HG02759 (cell line): Measurements from ENCODE around the gene ALDH1L2.

ENCODE experiments used
- ATAC-seq: cut with Tn5 transposase; IDR thresholded peaks from one replicate; pipeline ENCODE4 v1.9.1; 2021; ENCODE audit warnings: mild to moderate bottlenecking, moderate library complexity; ENCODE audit not compliant: unreplicated experiment

The ALDH1L2 gene

DNA sequence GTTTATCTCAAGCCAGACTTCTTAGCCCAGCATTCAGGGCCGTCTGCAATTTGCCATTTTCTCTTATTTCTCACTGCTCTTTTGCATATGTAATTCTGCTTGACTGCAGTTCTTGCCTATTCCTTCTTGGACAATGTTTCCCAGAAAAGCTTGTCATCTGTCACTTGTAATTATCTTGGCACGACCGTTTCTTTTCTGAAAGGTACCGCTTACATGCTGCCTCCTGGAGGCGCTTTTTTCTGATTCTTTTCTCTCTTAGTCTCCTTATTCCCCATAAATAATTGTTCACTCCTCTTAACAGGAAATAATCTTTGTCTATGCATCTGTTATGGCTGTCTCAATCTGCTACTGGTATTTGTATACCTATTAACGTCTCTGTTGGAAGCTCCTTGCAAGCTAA, 1.2 kb upstream of the ALDH1L2 start:
- ATAC-seq = no peak

DNA sequence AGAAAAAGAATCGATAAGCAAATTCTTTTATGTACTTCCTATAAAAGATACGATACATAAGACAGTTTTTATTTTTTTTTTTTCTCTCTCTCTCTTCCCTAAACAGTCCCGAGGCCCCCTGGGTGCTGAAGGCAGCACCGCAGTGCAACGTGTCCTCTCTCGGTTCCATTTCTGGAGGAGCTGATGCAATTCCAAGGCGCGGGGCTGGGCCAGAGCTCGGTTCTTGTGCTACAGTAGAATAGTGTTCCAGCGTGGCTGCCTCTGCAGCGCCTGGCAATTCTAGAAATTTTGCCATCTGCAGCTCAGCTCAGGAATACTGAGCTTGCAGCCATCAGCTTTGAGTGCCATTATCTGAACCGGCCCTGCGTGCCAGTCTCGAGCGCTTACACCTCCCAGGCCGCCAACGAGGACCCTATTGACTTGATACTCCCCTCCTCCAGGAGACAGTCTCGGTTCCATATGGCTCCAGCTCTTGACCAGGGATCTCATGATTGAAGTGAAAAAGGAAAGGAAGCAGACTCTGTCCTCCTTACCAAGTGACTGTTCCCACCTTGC, 630 bp downstream of the ALDH1L2 start:
- peak; percentile 34 for ATAC-seq

DNA sequence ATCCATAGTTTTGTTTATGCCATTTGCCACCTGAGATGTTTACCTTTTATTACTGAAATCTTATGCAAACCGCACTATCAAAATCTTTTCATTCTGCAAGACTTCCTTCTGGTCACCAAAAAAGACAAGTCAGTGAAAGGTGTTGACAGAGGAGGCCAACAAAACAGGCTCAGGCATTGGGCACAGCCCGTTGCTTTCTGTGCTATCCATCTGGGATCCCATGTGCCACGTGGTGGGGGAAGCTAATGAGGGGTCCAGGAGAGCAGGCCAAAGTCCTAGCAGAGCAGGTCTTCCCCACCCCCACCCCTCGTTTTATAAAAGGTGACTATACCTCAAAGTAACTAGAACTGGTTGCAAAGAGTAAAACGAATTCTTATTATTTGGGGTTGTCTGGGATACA, 1.2 kb downstream of the ALDH1L2 start:
- no peak for ATAC-seq

DNA sequence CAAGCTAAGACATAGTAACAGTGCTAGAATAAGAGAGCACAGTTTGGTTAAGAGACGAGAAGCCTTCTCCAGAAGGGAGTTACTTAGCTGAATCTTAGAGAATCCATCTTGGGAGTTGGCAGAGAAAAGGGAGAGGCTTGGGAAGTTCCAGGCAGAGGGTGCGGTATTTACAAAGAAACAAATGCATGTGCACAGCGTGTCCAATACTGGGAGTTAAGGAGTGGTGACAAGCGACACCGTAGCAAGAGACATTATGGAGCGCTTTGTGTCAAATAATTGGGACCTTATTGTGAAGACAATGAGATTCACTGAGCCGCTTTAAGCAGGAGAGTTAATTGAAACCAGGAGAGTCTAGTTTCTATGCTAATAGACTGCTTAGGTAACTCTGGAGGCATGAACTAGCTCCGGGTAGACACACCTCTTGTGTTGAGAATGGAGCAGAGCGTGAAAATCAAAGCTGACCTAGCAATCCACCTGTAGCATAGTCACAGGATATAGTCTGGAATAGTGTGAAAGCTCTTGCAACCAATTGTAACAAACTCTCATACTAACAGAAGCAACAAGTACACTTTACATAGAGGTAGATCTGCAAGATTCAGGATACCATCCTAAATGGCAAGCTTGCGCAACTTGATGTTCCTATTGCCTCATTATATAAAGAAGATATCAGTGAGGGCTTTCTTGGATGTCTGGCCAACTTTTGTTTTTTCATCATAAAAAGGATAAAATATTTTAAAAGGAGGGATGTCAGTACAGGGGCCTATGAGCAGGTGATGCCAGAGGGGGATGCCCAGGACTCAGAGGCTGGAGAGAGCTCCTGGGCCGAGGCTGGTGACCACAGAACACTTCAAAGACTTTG, 5.3 kb downstream of the ALDH1L2 start:
- no peak for ATAC-seq

DNA sequence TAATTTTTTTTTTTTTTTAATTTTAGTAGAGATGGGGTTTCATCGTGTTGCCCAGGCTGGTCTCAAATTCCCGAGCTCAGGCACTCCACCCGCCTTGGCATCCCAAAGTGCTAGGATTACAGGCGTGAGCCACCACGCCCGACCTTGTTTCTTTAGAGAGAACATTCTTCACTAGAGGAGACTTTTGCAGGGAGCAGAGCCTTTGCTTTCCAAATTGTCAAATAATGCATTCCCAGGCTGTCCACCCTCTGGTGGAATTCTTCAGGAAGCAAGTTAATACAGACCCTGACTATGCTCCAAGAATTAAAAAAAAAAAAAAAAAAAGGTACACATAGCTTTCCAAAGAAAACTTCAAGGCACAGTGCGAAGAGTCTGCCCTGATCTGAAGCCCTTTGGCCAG, 6.8 kb downstream of the ALDH1L2 start:
- no peak for ATAC-seq

DNA sequence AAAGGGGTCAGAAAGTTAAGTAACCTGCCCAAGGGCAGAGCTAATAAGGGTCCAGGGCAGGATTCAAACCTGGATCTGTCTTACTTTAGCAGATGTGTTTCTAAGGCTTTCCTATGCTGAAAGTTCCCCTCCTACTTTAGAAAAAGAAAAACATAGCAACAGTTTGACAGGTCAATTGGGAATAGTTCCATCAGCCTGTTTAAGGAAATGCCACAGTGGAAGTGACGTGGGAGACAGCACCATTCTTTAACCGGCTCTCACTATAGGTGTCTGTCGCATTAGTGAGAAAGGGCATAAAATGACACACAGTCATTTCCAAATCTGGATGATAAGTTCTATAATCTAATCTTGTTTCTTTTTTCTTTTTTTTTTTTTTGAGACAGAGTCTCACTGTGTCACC, 7.3 kb downstream of the ALDH1L2 start:
- no peak for ATAC-seq

DNA sequence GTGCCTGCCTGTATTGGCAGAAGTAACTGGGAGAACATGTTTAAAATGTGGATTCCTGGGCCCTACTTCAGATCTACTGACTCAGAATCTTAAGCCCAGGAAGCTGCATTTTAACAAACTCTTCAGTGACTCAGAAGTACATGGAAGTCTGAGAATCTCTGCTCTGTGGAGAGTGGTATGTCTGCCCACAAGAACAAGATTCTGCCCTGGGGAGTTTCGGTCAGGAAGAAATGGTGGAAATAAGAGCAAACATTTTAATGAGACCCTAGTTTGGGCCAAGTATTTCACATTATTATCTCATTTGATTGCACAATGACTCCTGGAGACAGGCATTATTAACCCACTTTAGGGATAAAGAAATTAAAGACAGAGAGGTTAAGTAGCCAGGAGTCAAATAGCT, 8.2 kb downstream of the ALDH1L2 start:
- ATAC-seq = no peak

DNA sequence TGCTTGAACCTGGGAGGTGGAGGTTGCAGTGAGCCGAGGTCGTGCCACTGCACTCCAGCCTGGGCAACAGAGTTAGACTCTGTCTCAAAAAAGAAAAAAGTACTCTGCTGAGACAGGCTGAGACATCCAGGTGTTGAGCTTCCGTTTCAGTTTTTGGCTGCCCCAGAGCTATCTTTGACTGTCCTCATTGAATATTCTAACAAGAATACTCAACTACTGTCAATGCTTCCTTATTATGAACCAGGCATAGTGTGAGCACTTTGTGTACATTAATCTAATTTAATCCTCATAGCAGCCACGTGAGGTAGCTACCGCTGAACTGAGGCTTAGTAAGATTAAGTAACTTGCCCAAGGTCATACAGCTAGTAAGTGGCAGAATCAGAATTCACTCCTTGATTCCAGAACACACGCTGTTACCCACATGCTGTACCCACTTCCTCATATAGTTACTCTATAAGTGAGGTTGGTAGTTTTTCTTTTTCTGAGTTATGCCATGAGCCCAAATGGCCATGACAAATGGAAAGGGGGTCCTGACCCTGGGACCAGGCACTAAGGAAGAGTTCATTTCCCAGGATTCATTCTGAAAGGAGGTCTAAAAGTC, 11.3 kb downstream of the ALDH1L2 start:
- no peak for ATAC-seq

DNA sequence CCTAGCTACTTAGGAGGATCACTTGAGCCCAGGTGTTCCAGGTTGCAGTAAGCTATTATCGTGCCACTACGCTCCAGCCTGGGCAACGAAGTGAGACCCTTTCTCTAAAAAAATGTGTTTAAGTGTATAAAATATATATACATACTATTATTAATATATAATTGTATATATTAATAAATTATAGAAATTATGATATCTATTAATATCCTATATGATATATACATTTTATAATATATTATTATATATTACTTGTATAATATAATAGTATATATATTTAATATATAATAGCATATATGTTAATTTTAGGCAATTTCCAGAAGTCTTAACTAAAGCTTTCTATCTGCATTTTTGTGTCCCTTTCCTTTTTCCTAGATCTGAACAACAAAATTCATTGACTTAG, 12.3 kb downstream of the ALDH1L2 start:
- ATAC-seq = no peak

DNA sequence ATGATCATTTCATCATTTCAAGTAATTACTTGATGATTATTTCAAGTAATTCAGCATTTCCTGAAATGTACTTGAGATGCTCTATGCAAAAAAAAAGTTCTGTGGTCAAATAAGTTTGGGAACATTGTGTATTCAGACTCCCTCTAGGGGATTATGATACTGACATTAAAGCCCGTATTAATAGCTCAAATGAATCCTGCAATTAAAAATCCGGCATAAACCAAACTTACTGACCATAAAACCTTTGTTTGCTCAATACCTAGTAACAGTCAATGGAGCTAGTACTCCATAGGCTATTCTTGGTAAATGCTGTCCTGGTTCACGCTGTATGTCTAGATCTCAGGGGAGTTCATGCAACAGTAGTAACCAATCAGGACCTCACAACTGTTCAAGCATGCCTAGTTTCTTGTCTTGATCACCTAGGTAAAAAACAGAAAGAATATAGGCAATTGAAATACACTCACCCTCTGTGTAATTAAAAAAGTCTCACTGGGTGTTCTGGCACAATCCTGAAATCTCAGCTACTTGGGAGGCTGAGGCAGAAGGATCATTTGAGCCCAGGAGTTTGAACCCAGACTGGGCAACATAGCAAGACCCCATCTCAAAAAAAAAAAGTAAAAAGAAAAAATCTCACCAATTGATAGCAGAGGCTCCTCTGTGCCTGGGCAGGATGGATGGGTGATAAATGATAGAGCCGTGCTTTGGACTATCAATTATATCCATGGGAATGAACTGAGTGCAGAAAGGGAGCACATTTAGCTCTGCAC, 14.1 kb downstream of the ALDH1L2 start:
- no peak for ATAC-seq

DNA sequence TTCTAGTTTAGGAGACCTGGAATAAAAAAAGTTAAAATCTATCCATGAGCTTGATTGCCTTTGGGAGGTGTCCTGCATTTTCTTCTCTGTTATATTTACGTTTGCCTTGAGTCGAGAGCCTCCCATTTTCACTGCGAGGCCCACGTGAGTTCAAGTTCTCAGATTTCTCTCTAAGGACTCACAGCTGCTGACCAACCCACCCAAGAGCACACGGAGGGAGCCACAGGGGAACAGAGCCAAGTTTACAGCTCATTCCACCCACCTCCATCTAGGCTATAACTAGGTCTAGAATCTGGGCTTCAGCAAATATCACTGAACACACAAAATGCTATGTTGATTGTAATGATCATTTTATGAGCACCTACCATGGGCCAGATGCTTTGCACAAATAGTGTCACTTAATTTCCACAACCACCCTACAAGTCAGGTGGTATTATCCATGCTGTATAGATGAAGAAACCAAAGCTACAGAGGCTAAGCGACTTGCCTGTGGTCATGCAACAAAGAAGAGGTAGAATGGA, 16.7 kb downstream of the ALDH1L2 start:
- ATAC-seq = no peak

DNA sequence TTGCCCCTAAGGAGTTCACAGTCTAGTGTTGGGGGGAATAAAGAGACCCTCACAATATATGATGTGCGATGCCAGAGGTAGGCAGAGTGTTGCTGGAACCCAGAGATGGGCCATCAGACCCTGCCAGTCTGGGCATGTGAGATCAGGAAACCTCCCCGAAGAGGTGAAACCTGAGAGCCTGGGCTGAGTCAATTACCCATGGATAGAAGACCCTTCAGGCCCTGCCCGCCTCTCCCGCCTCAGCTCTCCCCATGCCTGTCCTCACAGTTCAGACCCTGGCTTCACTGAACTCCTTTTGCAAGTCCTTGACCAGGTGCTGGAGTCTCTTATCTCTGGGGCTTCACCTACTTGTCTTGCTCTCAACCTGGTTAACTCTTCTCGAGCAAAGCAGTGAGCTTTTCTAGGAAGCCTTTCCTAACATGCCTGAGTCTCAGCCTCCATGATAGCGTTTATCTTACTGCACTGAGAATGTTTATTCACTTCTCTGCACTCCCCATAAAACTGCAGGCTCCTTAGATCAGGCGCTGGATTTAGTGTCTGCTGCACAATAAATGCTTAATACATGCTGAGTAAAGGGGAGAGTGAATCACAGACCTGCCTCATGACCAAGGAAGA, 19.6 kb downstream of the ALDH1L2 start:
- no peak for ATAC-seq

DNA sequence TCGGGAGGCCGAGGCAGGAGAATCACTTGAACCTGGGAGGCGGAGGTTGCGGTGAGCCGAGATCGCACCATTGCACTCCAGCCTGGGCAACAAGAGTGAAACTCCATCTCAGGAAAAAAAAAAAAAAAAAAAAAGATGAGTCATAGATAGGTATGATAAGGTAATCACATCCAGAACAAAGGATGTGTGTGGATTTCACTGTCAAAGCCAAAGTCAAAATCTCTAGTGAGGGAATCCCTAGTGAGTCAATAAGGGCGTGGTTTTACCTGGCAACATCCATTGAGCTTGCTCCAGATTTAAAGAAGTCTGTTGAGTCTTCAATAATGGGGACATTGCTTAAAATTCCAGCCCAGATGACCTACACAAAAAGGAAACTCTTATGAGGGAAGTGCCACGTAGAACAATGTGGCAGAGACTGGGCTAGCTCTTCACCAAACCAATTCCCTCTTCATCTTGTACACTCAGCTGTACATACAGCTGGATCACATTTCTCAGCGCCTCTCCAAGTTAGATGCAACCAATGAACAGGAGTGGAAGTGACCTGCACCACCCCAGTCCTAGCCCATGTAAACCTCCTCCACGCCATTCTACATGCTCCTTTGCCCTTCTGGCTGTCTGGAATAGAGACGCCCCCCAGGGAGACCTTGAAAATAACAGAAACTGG, 23.4 kb downstream of the ALDH1L2 start:
- no peak for ATAC-seq

DNA sequence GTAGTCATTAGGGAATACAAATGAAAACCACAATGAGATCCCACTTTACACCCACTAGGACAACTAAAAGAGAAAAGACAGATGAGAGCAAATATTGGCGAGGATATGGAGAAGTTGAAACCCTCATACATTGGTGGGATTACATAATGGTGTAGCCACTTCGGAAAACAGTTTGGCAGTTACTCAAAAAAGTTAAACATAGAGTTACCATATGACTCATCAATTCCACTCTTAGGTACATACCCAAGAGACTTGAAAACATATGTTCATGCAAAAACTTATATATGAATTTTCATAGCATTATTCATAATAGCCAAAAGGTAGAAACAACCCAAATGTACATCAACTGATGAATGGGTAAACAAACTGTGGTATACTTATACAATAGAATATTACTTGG, 27.1 kb downstream of the ALDH1L2 start:
- ATAC-seq = no peak

DNA sequence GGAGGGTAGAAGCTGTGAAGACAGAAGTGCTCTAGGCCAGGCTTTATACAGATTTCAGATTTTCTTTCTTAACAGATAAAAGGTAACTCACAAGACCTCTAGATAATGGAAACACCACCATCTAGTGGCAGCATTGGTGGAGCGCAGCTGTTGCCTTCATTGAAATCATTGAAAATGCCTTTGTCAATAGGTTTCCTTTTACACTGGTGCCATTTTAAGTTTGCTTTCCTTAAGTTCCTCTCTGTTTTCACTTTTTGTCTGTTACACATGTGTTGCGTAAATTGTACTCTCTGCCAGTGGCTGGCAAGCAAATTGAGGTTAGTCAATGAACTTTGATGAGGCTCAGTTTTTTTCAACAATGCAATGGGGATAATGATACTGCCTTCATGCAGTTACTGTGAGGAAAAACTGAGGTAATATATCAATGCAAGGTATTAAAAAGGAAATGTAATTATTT, 31.1 kb downstream of the ALDH1L2 start:
- ATAC-seq = peak; percentile 64

DNA sequence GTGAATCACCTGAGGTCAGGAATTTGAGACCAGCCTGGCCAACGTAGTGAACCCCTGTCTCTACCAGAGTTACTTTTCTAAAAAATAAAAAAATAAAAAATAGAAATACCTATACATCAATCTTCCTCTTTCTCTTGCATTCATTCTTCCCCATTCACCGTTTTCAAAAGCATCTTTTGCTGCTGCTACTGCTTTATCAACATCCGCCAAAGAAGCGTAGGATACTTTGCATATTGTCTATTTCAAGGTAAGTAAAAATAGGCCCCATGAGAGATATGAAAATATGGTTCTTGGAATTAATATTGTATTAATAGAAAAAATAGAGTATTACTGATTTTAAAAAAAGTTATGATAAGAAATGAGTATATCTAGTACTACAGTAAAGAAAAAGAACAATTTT, 32.3 kb downstream of the ALDH1L2 start:
- ATAC-seq = no peak

DNA sequence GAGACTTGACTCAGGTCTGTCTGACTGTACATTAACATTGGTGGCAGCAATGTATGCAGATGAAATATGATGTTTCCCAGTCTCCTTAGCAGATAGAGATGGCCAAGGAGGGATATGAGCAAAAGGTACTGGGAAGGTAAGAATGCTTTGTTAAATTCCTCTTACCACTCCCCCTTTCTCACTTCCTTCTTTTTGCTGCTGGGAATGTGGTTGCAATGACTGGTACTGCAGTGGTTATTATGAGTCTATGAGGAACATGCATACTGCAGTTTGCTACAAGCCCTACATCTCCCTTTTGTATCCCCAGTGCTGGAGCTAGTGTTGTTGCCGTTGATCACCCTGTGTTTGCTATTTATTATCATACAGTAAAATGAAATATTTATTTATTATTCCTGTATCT, 35.9 kb downstream of the ALDH1L2 start:
- no peak for ATAC-seq

DNA sequence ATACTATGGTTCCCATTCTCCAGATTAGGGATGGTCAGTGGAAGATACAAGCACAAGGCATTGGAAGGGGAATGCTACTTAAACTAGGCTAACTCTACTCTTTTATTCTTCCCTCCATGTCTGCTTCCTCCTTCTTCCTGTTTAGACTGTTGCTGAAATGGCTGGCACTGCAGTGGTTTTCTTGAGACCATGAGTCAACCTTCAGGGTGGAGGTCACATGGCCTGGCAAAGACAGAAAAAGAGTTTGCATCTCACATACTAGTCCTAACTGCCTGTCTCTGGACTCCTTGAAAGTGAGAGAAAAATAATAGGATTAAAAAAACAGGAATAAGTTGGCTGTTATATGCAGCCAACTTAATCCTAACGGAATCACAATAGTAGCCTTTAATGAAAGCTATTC, 37.0 kb downstream of the ALDH1L2 start:
- ATAC-seq = no peak

DNA sequence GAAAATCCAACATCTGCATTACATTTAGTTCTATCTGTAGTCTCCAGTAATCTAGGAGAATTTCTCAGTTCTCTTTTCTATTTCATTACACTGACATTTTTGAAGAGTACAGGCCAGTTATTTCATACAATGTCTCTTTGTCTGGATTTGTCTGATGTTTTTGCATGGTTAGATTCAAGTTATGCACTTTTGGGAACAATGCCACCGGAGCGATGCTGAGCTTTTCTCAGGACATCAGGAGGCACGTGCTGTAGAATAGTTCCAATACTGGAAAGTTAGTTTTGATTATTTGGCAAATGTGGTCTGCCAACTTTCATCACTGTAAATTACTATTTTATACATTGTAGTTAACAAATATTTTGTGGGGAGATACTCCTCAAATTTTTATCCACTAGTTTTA, 43.1 kb downstream of the ALDH1L2 start:
- no peak for ATAC-seq

DNA sequence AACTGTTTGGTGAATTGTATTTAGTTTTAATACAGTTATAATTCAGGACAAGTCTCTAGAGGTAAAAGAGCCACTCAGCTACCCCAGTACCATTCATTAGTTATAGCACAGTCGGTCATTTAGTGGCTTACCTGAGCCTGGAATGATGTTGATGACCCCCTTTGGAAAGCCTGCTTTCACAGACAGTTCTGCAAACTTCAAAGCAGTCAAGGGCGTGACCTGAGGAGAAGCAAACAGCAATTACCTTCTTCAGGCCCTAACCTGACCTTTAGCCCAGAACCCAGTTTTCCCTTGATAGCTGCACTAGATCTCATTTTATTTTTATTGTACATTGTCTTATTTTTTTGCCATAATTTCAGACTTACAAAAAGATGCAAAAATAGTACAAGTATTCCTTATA, 43.8 kb downstream of the ALDH1L2 start:
- no peak for ATAC-seq
